Fibroblast of pulmonary artery (primary cell): Measurements from ENCODE around the gene SLC43A3.
"Not testable (repeated sequence)": the region's sequence is repeated elsewhere in the genome, so short reads cannot be mapped to it uniquely, and the experiment has no call there.

Experiments
- DNase-seq: peaks from one replicate; pipeline ENCODE4 v3.0.0-alpha.2; 2010; ENCODE audit warnings: low read depth
- H3K4me3 ChIP-seq: replicated peaks from 2 replicates; pipeline ENCODE4 v1.5.1; 2011; ENCODE audit warnings: low read depth, mild to moderate bottlenecking, control low read depth, low read length, moderate library complexity
- CTCF ChIP-seq: IDR thresholded peaks from 2 replicates; pipeline ENCODE4 v1.5.1; 2011; ENCODE audit warnings: mild to moderate bottlenecking, control low read depth, low read length, inconsistent platforms; ENCODE audit errors: missing control alignments

The SLC43A3 gene

GRCh38 chr11:57453543-57454177 lies 26.7 kb upstream of the SLC43A3 start:
- no peak for DNase-seq
- H3K4me3 ChIP-seq, result no peak overlapping the region
- TF ChIP-seq CTCF, result no peak

GRCh38 chr11:57446055-57446454 lies 19.1 kb upstream of the SLC43A3 start:
- no peak overlapping the region for H3K4me3 ChIP-seq
- DNase-seq, result no peak
- no peak for TF ChIP-seq CTCF

GRCh38 chr11:57445122-57445394 lies 18.1 kb upstream of the SLC43A3 start:
- not testable (repeated sequence) for H3K4me3 ChIP-seq, DNase-seq

GRCh38 chr11:57444362-57445121 lies 17.6 kb upstream of the SLC43A3 start:
- no peak overlapping the region for H3K4me3 ChIP-seq
- DNase-seq, result no peak
- no peak for TF ChIP-seq CTCF

- H3K4me3 ChIP-seq, result no peak overlapping the region
- no peak for DNase-seq
- TF ChIP-seq CTCF, result no peak
Measured at GRCh38 chr11:57440744-57441414, 14.0 kb upstream of the SLC43A3 start.

- DNase-seq, result no peak
- no peak overlapping the region for H3K4me3 ChIP-seq
- TF ChIP-seq CTCF, result no peak
Measured at GRCh38 chr11:57439786-57440185, 12.9 kb upstream of the SLC43A3 start.

GRCh38 chr11:57438345-57439285 lies 11.7 kb upstream of the SLC43A3 start:
- no peak overlapping the region for H3K4me3 ChIP-seq
- no peak for TF ChIP-seq CTCF
- no peak for DNase-seq
